Heart left ventricle (tissue), 13 donors: ENCODE measurements around the gene IL33.

Experiments used
- POLR2A ChIP-seq, 2 donors: fragments of 450-650 bp; IDR thresholded peaks; one replicate each; pipeline ENCODE4 v1.6.1; 2017; ENCODE audit warnings: antibody characterized with exemption in 2 of 2, mild to moderate bottlenecking in 2 of 2, moderate library complexity in 2 of 2
- TF ChIP-seq, protein P1 (sequence below), 12 donors: fragments of 200-600 bp; sonication (generic) in 4 of 12; IDR thresholded peaks; one replicate each; pipeline versions ENCODE4 v1.5.0 to v1.8.0; 2018 to 2022; ENCODE audit warnings: antibody characterized with exemption in 12 of 12, mild to moderate bottlenecking in 5 of 12
- donor health status: ischemic (EF 13 %, LVEDD 7.1; RV severe dilation, severe dysfunction).
- donor health status: DM: no; HTN: yes; CAD: no.
- donor health status: DM: no; HTN: no; CAD: no.
- donor health status: ischemic (EF 25% LVEDD 6.9; RV normal size, moderate dysfunction).
- donor health status: ischemic (EF 25% LVEDD 5.7; RV mildly dilated, moderate dysfunction).
- donor health status: ischemic (EF 35%, LVEDD 5.7; RV mildly dilated, moderate dysfunction).
- donor health status: nonischemic (EF 11% LVEDD 7.7; RV severe dilation, severe dysfunction).
- donor health status: DM: yes; HTN: yes; CAD: no.
- donor health status: PGD.
- donor health status: ischemic (EF 29% LVEDD 5.4; RV normal size, mild dysfunction).
- donor health status: nonischemic (EF 23%, LVEDD 6.1; RV moderate dilation, normal function).

DNA sequence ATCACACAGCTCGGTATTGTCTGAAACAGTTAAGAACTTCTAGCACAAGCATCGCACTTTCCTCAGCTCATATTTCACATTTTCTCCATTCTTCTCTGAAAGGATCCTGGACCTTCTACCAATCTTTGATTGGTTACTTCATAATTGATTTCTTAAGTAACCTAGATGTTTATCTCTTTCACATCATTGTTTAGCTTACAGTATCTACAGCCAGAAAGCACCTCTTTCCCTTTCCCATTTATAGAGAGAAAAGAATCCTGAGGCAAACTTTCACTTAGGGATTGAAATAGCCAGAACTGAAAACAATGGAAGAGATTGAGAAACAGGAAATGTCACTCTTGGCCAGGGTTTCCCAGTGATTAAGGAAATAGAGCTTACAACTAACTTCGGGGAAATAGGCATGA is 2.5 kb downstream of the IL33 start:
- TF ChIP-seq, protein P1, sequence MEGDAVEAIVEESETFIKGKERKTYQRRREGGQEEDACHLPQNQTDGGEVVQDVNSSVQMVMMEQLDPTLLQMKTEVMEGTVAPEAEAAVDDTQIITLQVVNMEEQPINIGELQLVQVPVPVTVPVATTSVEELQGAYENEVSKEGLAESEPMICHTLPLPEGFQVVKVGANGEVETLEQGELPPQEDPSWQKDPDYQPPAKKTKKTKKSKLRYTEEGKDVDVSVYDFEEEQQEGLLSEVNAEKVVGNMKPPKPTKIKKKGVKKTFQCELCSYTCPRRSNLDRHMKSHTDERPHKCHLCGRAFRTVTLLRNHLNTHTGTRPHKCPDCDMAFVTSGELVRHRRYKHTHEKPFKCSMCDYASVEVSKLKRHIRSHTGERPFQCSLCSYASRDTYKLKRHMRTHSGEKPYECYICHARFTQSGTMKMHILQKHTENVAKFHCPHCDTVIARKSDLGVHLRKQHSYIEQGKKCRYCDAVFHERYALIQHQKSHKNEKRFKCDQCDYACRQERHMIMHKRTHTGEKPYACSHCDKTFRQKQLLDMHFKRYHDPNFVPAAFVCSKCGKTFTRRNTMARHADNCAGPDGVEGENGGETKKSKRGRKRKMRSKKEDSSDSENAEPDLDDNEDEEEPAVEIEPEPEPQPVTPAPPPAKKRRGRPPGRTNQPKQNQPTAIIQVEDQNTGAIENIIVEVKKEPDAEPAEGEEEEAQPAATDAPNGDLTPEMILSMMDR (IDR thresholded peaks at IDR 0.05) = no peak
- TF ChIP-seq POLR2A (IDR thresholded peaks at IDR 0.05) = no peak
